H9 (cell line): ENCODE data around the gene ARL4D. TPM values are rescaled to one million over a fixed set of nuclear protein-coding genes. Genes with fewer than 3 reads are reported as not detected.

Experiments
- DNase-seq: peaks from one replicate; pipeline ENCODE4 v3.0.0-alpha.2; 2017
- H2AFZ ChIP-seq: one replicate; pipeline ENCODE4 v1.6.1; 2013; ENCODE audit warnings: mild to moderate bottlenecking, low read length, control low read depth, moderate library complexity
- H2AK5ac ChIP-seq: 2 replicates; pipeline ENCODE4 v1.6.1; 2013; ENCODE audit warnings: low read length, control low read depth, mixed read lengths; ENCODE audit not compliant: insufficient read length
- H2BK120ac ChIP-seq: one replicate; pipeline ENCODE4 v1.6.1; 2013; ENCODE audit warnings: low read depth, mild to moderate bottlenecking, low read length, control low read depth, inconsistent platforms; ENCODE audit not compliant: poor library complexity, severe bottlenecking
- H2BK12ac ChIP-seq: 2 replicates; pipeline ENCODE4 v1.6.1; 2013; ENCODE audit warnings: low read length, control low read depth, mixed read lengths, low read depth; ENCODE audit not compliant: insufficient read length
- H2BK15ac ChIP-seq: 2 replicates; pipeline ENCODE4 v1.6.1; 2013; ENCODE audit warnings: low read depth, low read length, control low read depth
- H2BK20ac ChIP-seq: one replicate; pipeline ENCODE4 v1.6.1; 2013; ENCODE audit warnings: low read depth, mild to moderate bottlenecking, low read length, control low read depth, inconsistent platforms; ENCODE audit not compliant: poor library complexity, severe bottlenecking
- H2BK5ac ChIP-seq: 2 replicates; pipeline ENCODE4 v1.6.1; 2013; ENCODE audit warnings: low read length, control low read depth, mixed read lengths; ENCODE audit not compliant: insufficient read length
- H3K14ac ChIP-seq: 2 replicates; pipeline ENCODE4 v1.6.1; 2013; ENCODE audit warnings: low read length, control low read depth; ENCODE audit not compliant: insufficient read depth
- H3K18ac ChIP-seq: 2 replicates; pipeline ENCODE4 v1.6.1; 2013; ENCODE audit warnings: low read depth, mild to moderate bottlenecking, mixed read lengths, low read length, control low read depth; ENCODE audit not compliant: insufficient read length
- H3K23ac ChIP-seq: 2 replicates; pipeline ENCODE4 v1.6.1; 2013; ENCODE audit warnings: low read length, control low read depth, mixed read lengths, low read depth; ENCODE audit not compliant: insufficient read length
- H3K23me2 ChIP-seq: 2 replicates; pipeline ENCODE4 v1.6.1; 2013; ENCODE audit warnings: low read depth, mild to moderate bottlenecking, mixed read lengths, low read length, control low read depth; ENCODE audit not compliant: insufficient read length, poor library complexity, severe bottlenecking
- H3K27ac ChIP-seq: 2 replicates; pipeline ENCODE4 v1.5.1; 2013; ENCODE audit warnings: low read length, control low read depth, mixed read lengths, low read depth; ENCODE audit not compliant: insufficient read length
- H3K27me3 ChIP-seq: 2 replicates; pipeline ENCODE4 v1.6.1; 2013; ENCODE audit warnings: low read length, control low read depth, inconsistent platforms; ENCODE audit not compliant: insufficient read depth
- H3K4ac ChIP-seq: 2 replicates; pipeline ENCODE4 v1.6.1; 2013; ENCODE audit warnings: low read depth, mild to moderate bottlenecking, control low read depth, inconsistent platforms, low read length, moderate library complexity
- H3K4me1 ChIP-seq: 2 replicates; pipeline ENCODE4 v1.6.1; 2013; ENCODE audit warnings: low read length, control low read depth, inconsistent platforms; ENCODE audit not compliant: insufficient read depth
- H3K4me2 ChIP-seq: 2 replicates; pipeline ENCODE4 v1.6.1; 2013; ENCODE audit warnings: low read length, control low read depth, mixed read lengths; ENCODE audit not compliant: insufficient read length, insufficient read depth
- H3K56ac ChIP-seq: 2 replicates; pipeline ENCODE4 v1.6.1; 2013; ENCODE audit warnings: low read depth, mild to moderate bottlenecking, mixed read lengths, low read length, control low read depth; ENCODE audit not compliant: insufficient read length
- H3K79me1 ChIP-seq: 2 replicates; pipeline ENCODE4 v1.6.1; 2013; ENCODE audit warnings: low read depth, mild to moderate bottlenecking, moderate library complexity, low read length, control low read depth, inconsistent platforms; ENCODE audit not compliant: insufficient read depth, poor library complexity, severe bottlenecking
- H3K79me2 ChIP-seq: 2 replicates; pipeline ENCODE4 v1.6.1; 2013; ENCODE audit warnings: low read length, control low read depth, inconsistent platforms; ENCODE audit not compliant: insufficient read depth
- H3K9ac ChIP-seq: 2 replicates; pipeline ENCODE4 v1.6.1; 2013; ENCODE audit warnings: low read length, control low read depth, mixed read lengths; ENCODE audit not compliant: insufficient read length; ENCODE audit errors: extremely low read depth
- H3K9me3 ChIP-seq: one replicate; pipeline ENCODE4 v1.6.1; 2013; ENCODE audit warnings: low read depth, low read length, inconsistent platforms; ENCODE audit not compliant: control insufficient read depth
- H3T11ph ChIP-seq: one replicate; pipeline ENCODE4 v1.6.1; 2013; ENCODE audit warnings: mild to moderate bottlenecking, low read length, control low read depth, inconsistent platforms
- H4K20me1 ChIP-seq: one replicate; pipeline ENCODE4 v1.6.1; 2013; ENCODE audit not compliant: control insufficient read depth, insufficient read length, insufficient read depth
- H4K5ac ChIP-seq: 2 replicates; pipeline ENCODE4 v1.6.1; 2013; ENCODE audit warnings: low read depth, mild to moderate bottlenecking, mixed read lengths, low read length, control low read depth; ENCODE audit not compliant: insufficient read length
- H4K8ac ChIP-seq: replicated peaks from 2 replicates; pipeline ENCODE4 v1.6.1; 2013; ENCODE audit warnings: low read length, control low read depth, mixed read lengths, low read depth; ENCODE audit not compliant: insufficient read length
- H4K91ac ChIP-seq: 2 replicates; pipeline ENCODE4 v1.6.1; 2013; ENCODE audit warnings: low read depth, mild to moderate bottlenecking, moderate library complexity, mixed read lengths, low read length, control low read depth; ENCODE audit not compliant: insufficient read length
- H3K27ac Mint-ChIP-seq, 3 experiments: 2 replicates in 2 of 3; 3 replicates in 1 of 3; pipeline ENCODE4 v1.8.0; 2020 to 2021; ENCODE audit warnings: mixed read lengths in 3 of 3, mild to moderate bottlenecking in 1 of 3, moderate library complexity in 1 of 3
- H3K27me3 Mint-ChIP-seq: 2 replicates; pipeline ENCODE4 v1.8.0; 2021; ENCODE audit warnings: low read depth, mild to moderate bottlenecking, moderate library complexity, mixed read lengths
- H3K36me3 Mint-ChIP-seq, 3 experiments: 2 replicates in 2 of 3; 3 replicates in 1 of 3; pipeline ENCODE4 v1.8.0; 2020 to 2021; ENCODE audit warnings: low read depth in 3 of 3, mixed read lengths in 3 of 3; ENCODE audit not compliant: insufficient read depth in 1 of 3
- H3K4me1 Mint-ChIP-seq, 2 experiments: 2 replicates each; pipeline ENCODE4 v1.8.0; 2020; ENCODE audit warnings: mixed read lengths in 2 of 2
- H3K4me3 Mint-ChIP-seq, 2 experiments: 2 replicates in 1 of 2; 3 replicates in 1 of 2; pipeline ENCODE4 v1.8.0; 2020 to 2021; ENCODE audit warnings: mild to moderate bottlenecking in 2 of 2, mixed read lengths in 2 of 2, moderate library complexity in 1 of 2
- H3K9me3 Mint-ChIP-seq, 2 experiments: 2 replicates in 1 of 2; 3 replicates in 1 of 2; pipeline ENCODE4 v1.8.0; 2020; ENCODE audit warnings: mild to moderate bottlenecking in 2 of 2, mixed read lengths in 2 of 2, moderate library complexity in 1 of 2
- CTCF ChIP-seq: fragments of 200-600 bp; sonication (generic); conservative IDR thresholded peaks from 3 replicates; pipeline ENCODE4 v1.8.0; 2021; ENCODE audit warnings: antibody characterized with exemption, mild to moderate bottlenecking
- WGBS: extraction: QIAGEN DNeasy Blood & Tissue Kit; methylation state at CpG from one replicate; pipeline ENCODE4 v1.1.7; 2013; ENCODE audit warnings: missing lambda C conversion rate, low lambda C conversion rate, mixed read lengths; ENCODE audit not compliant: insufficient read length; ENCODE audit errors: extremely low coverage; 5-methylcytosine and 5-hydroxymethylcytosine counted together
- total RNA-seq: library from RNA; stranded (reverse); gene quantifications from 2 replicates; pipeline ENCODE4 v1.2.1, GENCODE V29; 2021

The ARL4D gene
- total RNA-seq, 1 experiment from 2014 or later: 6.2 TPM

DNA sequence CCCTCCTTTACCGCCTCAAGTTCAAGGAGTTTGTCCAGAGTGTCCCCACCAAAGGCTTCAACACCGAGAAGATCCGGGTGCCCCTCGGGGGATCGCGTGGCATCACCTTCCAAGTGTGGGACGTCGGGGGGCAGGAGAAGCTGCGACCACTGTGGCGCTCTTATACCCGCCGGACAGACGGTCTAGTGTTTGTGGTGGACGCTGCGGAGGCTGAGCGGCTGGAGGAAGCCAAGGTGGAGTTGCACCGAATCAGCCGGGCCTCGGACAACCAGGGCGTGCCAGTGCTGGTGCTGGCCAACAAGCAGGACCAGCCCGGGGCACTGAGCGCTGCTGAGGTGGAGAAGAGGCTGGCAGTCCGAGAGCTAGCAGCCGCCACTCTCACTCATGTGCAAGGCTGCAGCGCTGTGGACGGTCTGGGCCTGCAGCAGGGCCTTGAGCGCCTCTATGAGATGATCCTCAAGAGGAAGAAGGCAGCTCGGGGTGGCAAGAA is 1.1 kb downstream of the ARL4D start:
- Histone ChIP-seq H3K9ac (no peak overlapping the region), H4K8ac (no peak overlapping the region), H3K9me3 (no peaks in the 10 kb centered on the region), H2AFZ (no peak overlapping the region), H3K79me1 (no peaks in the 10 kb centered on the region), H2BK20ac (no peak overlapping the region), H2BK12ac (no peak overlapping the region), H3T11ph (no peak overlapping the region), H4K20me1 (no peaks in the 10 kb centered on the region), H3K14ac (no peak overlapping the region), H3K79me2 (no peaks in the 10 kb centered on the region), H3K4me1 (no peaks in the 10 kb centered on the region; the same call in 1 of the 2 replicates), H3K4ac (no peak overlapping the region), H3K23me2 (peaks cover 4% of the 10 kb centered on the region), H3K4me2 (peak overlapping the region; percentile 60), H2BK120ac (no peak overlapping the region), H4K5ac (no peak overlapping the region), H4K91ac (no peak overlapping the region), H2AK5ac (no peak overlapping the region), H3K27me3 (no peaks in the 10 kb centered on the region), H2BK15ac (no peak overlapping the region), H2BK5ac (no peak overlapping the region), H3K18ac (no peak overlapping the region), H3K56ac (no peak overlapping the region), H3K23ac (no peak overlapping the region), H3K27ac (no peak overlapping the region)
- H3K27me3 Mint-ChIP-seq: no peaks in the 10 kb centered on the region; the same call in 1 of the 2 replicates
- WGBS: no CpG with 5 or more reads among the region's 28 CpGs
- peaks cover 7 to 28% of the 10 kb centered on the region in 2 experiments for H3K4me1 Mint-ChIP-seq
- no peak for DNase-seq
- peaks cover 0 to 14% (median 0%) of the 10 kb centered on the region in 3 experiments; a peak in 4 of 7 replicates for H3K36me3 Mint-ChIP-seq
- TF ChIP-seq CTCF: no peak
- peak overlapping the region in 1 of 3 experiments; percentile 17; a peak in 2 of 7 replicates for H3K27ac Mint-ChIP-seq
- no peaks in the 10 kb centered on the region; a peak in 1 of 5 replicates for H3K9me3 Mint-ChIP-seq
- H3K4me3 Mint-ChIP-seq: peak overlapping the region; percentile 87 to 95
